ENCODE results near the gene CYB561.

The CYB561 gene, protein sequence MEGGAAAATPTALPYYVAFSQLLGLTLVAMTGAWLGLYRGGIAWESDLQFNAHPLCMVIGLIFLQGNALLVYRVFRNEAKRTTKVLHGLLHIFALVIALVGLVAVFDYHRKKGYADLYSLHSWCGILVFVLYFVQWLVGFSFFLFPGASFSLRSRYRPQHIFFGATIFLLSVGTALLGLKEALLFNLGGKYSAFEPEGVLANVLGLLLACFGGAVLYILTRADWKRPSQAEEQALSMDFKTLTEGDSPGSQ

DNA sequence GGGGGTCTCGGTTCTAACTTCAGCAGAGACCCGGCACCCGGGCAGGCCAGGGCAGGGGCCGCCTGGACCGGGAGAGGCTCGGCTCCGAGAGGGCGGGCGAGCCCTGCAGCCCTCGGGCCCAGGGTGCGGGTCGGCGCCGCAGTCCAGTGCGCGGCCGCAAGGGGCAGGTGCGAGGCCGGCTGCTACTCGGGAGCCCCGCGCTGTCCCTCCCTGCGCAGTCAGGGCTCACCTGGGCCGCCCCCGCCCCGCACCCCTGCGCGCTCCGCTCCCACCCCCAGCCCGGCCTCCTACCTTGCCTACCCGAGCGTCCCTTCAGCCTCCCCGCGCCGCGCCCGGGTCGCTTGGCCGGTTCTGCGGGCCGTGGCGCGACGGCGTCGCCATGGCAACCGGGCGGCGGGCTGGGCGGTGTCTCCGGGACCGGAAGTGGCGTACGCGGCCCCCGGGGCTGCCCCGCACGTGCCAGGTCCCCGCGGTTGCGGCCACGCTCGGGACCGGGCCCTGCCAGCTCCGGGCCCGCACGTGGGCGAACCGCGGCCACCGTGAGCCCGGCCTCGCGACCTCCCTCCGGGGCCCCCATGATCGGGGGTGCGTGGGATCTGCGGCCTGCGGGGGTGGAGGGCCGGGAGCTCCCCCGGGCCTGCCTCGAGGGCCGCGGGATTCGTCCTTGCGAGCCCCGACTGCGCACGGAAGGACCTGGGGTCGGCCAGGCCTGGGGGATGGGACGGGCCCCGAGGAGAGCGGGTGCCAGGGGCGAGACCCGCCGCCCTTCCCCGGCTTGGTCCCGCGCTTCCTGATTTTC, at the start of gene CYB561:
Gene CYB561, minus strand, starts transcription at position 353 of the 799 bp plus-strand sequence. CDS start 8,759 bp downstream, outside the sequence.
- DNase-seq: peak in 1 of 2 donors; percentile 69

DNA sequence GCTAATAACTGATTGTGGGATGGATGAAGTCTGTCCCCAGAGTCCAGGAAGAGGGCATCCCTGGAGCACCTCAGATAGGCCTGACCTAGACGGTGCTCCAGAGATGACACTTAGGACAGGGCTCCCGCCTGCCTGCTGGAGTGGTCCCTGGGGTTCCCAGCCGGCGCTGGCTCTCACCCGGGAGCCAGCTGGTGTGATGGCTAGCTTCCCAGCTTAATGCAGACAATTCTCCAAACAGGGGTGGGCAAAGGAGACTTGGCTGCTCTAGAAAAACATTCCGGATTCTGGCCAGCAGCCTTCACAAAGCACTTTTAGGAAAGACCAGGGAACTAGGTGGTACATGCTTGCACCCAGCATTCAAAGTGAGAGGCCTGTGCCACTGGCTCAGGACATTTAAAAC, 49.4 kb upstream of the CYB561 start:
- no peak for DNase-seq

DNA sequence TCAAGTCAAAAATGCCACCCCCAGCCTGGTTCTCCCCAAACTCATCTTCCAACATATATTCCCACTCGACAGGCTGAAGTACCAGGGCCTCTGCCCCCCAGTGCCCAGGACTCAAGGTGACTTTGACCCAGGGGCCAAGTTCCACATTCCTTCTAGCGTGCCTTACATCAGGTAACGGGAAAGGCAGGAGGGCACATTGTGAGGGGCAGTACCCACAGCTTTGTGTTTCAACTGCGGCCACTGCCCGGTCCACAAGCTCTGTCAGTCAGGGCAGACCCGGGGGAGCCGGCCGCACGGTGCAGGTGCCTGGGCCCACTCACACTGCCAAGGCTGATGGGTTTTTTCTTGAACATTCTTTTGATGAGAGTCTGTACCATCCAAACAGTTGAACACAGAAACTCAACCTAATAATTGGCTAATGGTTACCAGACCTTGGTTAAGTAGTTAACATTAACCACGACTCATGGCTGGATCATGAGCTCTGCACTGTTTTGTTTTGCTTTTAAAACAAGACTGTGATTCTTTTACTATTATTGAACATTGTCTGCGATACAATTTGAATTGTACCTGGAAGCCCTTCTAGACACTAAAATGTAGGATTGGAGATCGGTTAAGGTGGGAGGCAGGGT, 48.3 kb upstream of the CYB561 start:
- no peak for DNase-seq

DNA sequence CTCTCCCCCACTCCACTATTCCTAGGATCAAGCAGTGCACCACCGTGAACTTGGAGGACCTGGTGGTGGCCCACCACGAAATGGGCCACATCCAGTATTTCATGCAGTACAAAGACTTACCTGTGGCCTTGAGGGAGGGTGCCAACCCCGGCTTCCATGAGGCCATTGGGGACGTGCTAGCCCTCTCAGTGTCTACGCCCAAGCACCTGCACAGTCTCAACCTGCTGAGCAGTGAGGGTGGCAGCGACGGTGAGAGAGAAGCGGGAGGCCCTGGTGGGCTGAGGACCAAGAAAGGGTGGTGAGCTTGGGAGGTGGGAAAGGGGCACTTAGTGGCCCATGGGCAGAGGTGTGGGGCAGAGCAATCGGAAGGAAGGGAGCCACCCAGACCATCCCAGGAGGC, 47.3 kb upstream of the CYB561 start:
- DNase-seq: no peak

DNA sequence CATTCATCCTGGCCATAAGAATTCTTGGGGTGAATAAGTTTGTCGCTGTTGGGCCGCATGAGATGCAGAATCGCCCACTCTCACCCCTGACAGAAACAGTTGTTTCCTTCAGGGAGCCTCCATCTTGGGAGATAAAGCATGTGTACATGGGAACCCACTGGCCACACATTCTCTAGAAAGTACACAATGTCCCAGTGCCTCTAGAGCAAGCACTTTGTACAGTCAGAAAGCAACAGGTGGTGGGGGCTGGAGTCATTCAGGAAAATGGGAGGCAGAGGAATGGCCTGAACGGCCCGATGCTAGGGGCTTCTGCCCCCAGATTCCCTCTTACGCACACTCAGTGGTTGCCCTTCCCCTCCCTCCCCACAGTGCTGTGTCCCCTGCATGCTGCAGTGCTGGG, 46.8 kb upstream of the CYB561 start:
- no peak for DNase-seq

DNA sequence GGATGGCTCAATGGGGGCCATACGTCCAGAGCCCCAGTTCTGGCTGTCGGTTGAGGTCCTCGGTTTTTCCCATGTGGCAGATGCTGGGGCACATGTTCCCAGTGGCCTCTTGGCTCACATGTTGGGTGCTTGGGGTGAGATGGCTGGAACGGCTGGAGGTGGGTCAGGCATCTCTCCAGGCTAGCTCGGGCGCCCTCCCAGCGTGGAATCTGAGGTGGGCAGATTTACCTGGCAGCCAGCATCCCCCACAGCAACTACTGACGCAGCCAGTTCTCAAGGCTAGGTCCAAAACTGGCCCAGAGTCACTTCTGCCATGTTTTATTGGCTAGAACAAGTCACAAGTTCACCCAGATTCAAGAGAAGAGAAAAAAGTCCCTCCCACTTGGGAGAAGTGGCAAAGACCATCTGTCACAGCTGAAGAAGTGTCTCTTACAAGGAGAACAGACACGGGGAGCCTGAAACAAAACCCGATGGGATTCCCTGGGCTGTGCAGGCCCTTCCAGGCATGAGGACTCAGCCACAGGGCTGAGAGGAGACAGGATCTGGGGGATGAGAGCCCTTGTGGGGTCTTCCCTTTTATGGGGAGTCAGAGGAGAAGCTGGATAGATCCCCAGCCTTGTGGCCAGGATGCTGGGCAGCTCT, 46.0 kb upstream of the CYB561 start:
- no peak for DNase-seq

DNA sequence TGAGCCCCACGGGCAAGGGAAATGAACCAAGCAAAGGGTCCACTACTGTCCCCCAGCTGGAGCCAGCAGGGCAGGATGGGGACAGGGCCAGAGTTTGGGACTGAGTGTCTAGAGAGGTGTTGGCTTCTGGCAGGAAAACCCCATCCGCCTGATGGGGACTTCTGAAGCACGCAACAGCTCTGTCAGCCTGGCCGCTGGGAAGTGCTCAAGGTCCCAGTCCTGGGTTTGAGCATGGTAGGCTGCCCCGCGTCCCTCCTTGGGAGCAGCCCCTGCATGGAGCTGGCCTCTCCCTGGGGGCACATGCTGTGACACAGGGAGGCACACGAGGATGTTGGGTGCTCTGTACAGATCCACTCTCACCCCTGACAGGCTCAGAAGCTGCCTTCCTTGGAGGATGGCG, 45.3 kb upstream of the CYB561 start:
- DNase-seq: no peak

DNA sequence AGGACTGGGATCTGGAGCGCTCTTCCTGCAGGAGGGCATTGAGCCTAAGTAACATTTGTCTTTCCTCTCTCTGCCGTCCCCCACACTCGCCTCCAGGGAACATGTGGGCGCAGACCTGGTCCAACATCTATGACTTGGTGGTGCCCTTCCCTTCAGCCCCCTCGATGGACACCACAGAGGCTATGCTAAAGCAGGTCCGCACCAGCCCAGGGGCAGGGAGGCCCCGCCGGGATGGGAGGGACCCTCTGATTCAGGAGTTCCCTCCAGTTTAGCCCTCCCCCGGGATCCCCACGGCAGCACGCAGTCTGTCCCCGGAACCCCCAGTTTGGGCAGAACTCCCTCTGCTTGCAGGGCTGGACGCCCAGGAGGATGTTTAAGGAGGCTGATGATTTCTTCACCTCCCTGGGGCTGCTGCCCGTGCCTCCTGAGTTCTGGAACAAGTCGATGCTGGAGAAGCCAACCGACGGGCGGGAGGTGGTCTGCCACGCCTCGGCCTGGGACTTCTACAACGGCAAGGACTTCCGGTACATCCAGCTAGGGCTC, 44.8 kb upstream of the CYB561 start:
- no peak for DNase-seq

DNA sequence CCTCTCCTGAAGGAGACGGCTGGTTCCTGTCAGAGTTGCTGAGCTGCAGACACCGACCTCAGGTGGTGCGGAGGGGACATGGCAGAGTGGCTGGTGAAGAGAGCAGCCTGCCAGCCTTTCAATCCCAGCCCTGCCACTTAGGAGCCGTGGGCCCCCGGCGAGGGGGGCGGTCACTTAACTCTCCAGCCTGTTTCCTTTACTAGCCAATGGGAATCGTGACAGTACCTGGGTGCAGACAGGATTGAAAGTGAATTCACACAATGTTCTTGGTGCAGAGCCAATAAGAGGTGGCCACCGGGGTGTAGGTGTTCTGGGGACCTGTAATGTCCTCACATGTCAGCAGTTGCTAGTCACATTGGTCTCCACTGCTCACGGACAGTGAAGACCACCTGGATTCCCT, 44.2 kb upstream of the CYB561 start:
- no peak for DNase-seq

DNA sequence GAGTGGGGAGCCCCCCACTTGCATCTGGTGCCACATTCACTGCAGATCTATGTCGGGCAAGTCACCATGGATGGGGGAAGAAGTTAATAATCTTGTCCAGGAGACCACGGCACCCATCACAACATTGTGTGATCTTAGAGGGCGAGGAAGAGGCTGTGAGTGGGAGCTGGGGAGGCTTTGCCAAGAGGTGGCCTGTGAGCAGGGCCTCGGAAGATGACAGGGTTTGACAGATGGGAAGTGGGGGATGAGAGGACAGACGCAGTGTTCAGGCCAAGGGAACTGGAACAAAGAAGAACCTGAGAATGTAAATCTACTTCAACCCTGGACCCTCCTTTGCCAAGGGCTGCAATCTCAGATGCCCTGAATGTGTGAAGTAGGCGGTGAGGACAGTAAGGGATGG, 43.2 kb upstream of the CYB561 start:
- DNase-seq: no peak

DNA sequence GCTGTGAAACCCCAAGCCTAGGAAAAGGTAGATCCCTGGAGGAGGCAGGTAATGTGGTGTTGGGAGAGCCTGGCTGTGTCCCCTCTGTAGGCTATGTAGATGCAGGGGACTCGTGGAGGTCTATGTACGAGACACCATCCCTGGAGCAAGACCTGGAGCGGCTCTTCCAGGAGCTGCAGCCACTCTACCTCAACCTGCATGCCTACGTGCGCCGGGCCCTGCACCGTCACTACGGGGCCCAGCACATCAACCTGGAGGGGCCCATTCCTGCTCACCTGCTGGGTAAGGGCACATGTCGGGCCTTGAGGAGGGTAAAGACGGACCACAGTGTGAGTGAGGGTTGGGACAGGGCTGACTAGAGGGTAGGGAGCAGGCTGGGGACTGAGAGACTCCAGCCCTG, 42.7 kb upstream of the CYB561 start:
- no peak for DNase-seq

DNA sequence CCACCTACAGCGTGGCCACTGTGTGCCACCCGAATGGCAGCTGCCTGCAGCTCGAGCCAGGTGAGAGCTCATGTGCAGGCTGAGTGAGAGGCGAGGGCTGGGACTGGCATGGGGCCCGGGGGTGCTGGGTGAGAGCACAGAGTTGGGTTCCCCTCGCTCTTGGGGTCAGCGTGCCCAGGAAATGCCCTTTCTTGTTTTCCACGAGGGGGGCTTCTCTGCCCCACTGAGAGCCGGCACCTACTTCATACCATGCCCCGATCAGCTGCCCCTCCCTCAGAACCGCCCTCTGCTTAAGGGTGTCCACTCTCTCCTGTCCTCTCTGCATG, 40.9 kb upstream of the CYB561 start:
- no peak for DNase-seq

DNA sequence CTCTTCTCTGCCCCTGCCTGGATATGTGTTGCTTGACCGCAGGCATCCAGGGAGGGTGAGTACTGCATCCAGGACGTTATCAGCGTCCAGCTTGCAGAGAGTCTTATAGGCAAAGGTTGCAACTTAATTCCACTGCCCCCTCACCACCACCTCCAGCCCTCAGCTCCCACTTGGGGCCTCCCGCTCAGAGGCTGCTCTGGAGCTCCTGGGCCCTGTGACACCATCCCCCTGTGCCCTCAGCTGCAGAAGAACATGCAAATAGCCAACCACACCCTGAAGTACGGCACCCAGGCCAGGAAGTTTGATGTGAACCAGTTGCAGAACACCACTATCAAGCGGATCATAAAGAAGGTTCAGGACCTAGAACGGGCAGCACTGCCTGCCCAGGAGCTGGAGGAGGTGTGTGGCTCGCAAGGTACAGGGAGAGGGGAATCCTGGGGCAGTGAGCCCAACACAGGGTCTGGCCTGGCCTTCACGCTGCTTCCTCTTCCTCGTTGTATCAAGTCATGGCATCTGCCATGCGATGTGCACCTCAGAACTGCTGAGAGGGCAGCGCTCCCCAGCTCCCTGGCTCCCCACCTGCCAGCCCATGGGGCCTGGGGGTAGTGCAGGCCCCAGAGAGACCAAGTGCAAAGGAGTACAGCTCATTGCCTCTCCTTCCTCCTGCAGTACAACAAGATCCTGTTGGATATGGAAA, 40.4 kb upstream of the CYB561 start:
- DNase-seq: no peak

DNA sequence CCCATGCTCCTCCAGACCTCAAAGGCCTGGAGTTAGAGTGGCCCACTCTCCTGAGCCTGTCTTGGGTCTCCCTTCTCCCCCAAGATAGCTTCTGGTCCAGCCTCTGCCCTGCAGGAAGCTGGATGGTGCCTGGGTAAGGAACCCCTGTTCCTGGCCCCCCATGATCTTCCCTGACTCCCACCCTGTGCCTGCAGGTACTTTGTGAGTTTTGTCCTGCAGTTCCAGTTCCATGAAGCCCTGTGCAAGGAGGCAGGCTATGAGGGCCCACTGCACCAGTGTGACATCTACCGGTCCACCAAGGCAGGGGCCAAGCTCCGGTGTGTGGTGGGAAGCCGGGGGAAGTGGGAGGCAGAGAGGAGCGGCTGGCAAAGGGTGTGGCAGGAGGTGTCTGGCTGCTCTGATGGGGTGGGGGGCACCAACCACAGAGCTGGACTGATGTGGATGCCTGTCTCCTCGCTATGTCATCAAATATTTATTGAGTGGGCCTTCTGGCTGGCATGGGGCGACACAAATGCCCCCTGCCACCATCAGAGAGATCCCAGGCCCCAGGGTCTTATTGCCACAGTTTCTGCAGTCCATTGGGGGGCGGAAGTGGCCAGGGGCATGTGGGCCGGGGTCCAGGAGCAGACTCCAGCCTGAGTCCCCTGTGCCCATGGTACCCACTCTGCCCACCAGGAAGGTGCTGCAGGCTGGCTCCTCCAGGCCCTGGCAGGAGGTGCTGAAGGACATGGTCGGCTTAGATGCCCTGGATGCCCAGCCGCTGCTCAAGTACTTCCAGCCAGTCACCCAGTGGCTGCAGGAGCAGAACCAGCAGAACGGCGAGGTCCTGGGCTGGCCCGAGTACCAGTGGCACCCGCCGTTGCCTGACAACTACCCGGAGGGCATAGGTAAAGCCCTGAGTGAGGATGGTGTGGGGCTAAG, 37.8 kb upstream of the CYB561 start:
- no peak for DNase-seq

DNA sequence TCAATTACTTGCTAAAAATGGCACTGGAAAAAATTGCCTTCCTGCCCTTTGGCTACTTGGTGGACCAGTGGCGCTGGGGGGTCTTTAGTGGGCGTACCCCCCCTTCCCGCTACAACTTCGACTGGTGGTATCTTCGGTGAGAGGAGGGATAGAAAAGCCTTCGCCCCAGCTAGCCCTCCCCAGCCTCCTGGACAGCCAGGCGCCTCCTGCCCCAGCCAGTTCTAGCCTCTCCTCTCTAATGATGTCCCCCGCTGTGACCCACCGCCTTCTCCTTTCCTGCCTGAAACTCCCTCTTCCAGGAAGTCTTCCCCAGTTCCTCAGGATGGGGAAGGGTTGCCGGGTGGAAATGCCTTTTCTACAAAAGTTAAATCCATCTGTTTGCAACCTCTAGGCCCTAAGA, 36.9 kb upstream of the CYB561 start:
- DNase-seq: no peak

DNA sequence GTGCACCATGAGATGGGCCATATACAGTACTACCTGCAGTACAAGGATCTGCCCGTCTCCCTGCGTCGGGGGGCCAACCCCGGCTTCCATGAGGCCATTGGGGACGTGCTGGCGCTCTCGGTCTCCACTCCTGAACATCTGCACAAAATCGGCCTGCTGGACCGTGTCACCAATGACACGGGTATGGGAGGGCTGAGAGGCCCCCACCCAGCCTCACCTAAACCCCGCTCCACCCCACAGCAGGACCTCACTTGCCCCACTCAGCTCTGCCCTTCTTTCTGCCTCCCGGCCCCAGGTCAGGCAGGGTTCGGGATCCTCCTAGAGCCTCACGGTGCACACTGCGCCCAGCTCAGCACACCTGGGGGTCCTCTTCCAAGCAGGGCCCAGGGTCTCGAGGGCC, 36.4 kb upstream of the CYB561 start:
- no peak for DNase-seq

DNA sequence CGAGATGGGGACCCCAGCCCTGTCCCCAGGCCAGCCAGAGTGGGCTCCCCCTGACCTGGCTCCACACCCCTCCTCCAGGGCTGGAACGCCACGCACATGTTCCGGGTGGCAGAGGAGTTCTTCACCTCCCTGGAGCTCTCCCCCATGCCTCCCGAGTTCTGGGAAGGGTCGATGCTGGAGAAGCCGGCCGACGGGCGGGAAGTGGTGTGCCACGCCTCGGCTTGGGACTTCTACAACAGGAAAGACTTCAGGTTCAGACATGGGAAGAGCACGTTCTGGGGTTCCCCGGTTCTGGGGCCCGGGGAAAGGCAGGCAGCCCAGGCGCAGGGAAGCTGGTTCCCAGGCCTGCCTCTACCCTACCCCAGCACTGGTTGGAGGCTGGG, 35.4 kb upstream of the CYB561 start:
- DNase-seq: no peak

DNA sequence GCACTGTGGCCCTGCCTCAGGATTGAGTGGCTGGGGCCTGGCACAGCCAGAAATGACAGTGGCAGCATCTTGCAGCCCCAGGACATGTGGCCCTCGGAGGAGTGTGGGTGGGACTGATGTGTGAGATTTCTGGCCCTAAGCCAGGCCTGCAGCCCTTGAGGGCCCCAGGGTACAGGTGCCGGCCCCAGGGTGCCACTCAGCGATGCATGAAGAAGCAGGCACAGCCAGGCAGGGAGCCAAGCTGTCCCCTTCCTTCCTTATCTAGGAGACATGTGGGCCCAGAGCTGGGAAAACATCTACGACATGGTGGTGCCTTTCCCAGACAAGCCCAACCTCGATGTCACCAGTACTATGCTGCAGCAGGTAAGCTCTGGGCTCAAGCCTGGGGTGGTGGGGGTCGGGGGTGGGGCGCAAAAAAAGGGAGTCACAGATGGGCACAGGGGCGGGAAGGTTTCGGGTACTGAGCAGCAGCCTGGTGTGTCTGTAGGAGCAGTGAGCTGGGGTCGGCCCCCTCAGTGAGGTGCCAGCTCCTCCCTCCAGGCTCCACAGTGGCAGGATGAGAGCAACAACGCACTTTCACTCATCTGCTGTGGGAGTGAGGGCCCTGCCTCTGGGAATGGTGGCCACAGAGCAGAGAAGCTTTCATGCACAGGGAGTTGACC, 34.9 kb upstream of the CYB561 start:
- no peak for DNase-seq

DNA sequence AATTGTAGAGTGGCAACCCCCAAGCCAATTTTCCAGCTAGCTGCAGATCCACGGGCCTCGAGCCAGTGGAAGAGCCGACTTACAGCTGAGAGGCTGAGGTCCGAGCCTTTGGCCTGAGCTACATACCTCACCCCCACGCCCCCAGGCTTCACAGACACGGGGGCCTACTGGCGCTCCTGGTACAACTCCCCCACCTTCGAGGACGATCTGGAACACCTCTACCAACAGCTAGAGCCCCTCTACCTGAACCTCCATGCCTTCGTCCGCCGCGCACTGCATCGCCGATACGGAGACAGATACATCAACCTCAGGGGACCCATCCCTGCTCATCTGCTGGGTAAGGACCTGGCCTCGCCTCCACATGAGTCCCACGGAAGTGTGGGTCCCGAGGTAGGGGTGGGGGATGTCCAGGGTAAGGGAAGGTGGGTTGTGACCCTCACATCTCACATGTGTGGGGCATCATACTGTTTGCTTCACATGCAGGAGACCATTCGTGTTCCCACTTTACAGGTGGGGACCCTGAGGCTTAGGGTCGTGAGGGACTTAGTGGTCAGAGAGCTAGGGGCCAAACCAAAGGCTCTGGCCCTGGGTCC, 34.2 kb upstream of the CYB561 start:
- no peak for DNase-seq

DNA sequence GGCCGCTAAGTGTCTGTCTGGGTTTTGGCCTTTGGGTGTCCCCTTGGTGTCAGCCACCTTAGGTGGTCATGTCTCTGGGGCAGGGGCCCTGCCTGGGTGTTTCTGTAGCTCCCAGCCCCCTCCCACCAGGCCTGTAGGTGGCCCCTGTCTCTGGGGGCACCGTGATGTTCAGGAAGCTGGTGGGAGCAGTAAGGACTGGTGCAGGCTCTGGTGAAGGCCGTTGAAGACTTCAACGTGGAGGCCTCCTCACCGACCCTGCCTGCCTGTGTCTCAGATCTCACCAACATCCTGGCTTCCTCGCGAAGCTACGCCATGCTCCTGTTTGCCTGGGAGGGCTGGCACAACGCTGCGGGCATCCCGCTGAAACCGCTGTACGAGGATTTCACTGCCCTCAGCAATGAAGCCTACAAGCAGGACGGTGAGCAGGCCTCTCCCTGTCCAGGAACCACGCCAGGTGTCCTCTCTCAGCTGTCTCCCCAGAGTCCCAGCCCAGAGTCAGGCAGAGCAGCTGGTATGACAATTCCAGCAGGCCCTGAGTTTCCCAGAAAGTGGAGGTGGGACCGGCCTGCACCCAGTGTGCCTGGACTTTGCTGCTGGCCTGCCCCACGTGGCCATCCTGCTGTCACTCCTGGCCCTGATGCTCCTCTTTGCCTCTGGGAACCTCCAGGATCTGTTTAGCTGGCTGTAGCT, 33.5 kb upstream of the CYB561 start:
- DNase-seq: no peak
